ENCODE data around the gene IDH3B.
A peak's percentile ranks its signal among the peaks of the same experiment; 100 is the strongest.

The IDH3B gene

GRCh38 chr20:2663887-2664719 is at the start of gene IDH3B:
IDH3B (minus strand) TSS chr20:2664216; CDS start chr20:2664188, 28 bp downstream.
- peak; percentile 88 for DNase-seq (ENCODE audit: low spot score)
- TF ChIP-seq CTCF (IDR thresholded peaks at IDR 0.05; ENCODE audit: extremely low read depth, missing control alignments) = no peak

GRCh38 chr20:2713285-2713684 is 49.3 kb upstream of the IDH3B start:
- no peak for DNase-seq (ENCODE audit: low spot score)
- TF ChIP-seq CTCF (IDR thresholded peaks at IDR 0.05; ENCODE audit: extremely low read depth, missing control alignments) = peak; percentile 21

- no peak for TF ChIP-seq CTCF (IDR thresholded peaks at IDR 0.05; ENCODE audit: extremely low read depth, missing control alignments)
- no peak for DNase-seq (ENCODE audit: low spot score)
Measured at GRCh38 chr20:2709205-2709981, 45.4 kb upstream of the IDH3B start.

GRCh38 chr20:2708665-2709064 is 44.6 kb upstream of the IDH3B start:
- no peak for TF ChIP-seq CTCF (IDR thresholded peaks at IDR 0.05; ENCODE audit: extremely low read depth, missing control alignments)
- no peak for DNase-seq (ENCODE audit: low spot score)

- no peak for DNase-seq (ENCODE audit: low spot score)
- TF ChIP-seq CTCF (IDR thresholded peaks at IDR 0.05; ENCODE audit: extremely low read depth, missing control alignments) = no peak
Measured at GRCh38 chr20:2708073-2708415, 44.0 kb upstream of the IDH3B start.

- TF ChIP-seq CTCF (IDR thresholded peaks at IDR 0.05; ENCODE audit: extremely low read depth, missing control alignments) = no peak
- no peak for DNase-seq (ENCODE audit: low spot score)
Measured at GRCh38 chr20:2707353-2708072, 43.5 kb upstream of the IDH3B start.
